Measurements from ENCODE around the gene BCKDHB.

The BCKDHB gene

DNA sequence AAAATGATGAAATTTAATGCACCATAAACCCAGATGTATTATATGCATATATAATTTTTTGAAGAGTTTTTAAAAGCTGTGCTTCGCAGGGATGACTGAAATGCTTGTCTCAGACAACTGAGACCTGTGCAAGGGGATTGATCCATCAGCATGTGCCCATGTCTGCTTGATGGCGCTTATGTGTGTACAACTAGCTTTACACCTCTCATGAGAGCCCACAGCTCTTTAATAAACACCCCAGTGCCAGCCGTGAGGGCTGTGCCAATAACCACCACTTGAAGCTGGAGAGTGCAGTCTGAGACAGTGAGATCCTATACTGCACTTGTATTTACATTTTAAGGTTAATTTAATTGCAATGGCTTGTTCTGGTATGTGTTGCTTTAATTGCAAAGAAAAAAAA is 225.5 kb downstream of the BCKDHB start:
- TF ChIP-seq REST (IDR thresholded peaks at IDR 0.05; ENCODE audit: low read depth) (no peak), EGR1 (IDR thresholded peaks at IDR 0.05) (no peak), TAF1 (IDR thresholded peaks at IDR 0.05; ENCODE audit: low read depth) (no peak), NFIC (IDR thresholded peaks at IDR 0.05) (no peak), ZBTB7A (IDR thresholded peaks at IDR 0.05; ENCODE audit: low read depth) (no peak), TCF12 (IDR thresholded peaks at IDR 0.05; ENCODE audit: low read depth) (no peak), YY1 (IDR thresholded peaks at IDR 0.05; ENCODE audit: low read depth) (no peak), FOXM1 (IDR thresholded peaks at IDR 0.05; ENCODE audit: borderline replicate concordance, low read depth) (no peak), CEBPB (IDR thresholded peaks at IDR 0.05) (no peak), RAD21 (IDR thresholded peaks at IDR 0.05; ENCODE audit: low read depth) (no peak), EP300 (IDR thresholded peaks at IDR 0.05; ENCODE audit: borderline replicate concordance) (no peak), CREB1 (IDR thresholded peaks at IDR 0.05; ENCODE audit: low read depth) (no peak), TEAD4 (IDR thresholded peaks at IDR 0.05) (no peak)
- TF ChIP-seq, protein P1, sequence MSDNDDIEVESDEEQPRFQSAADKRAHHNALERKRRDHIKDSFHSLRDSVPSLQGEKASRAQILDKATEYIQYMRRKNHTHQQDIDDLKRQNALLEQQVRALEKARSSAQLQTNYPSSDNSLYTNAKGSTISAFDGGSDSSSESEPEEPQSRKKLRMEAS (IDR thresholded peaks at IDR 0.05) = no peak
- TF ChIP-seq, protein P2, sequence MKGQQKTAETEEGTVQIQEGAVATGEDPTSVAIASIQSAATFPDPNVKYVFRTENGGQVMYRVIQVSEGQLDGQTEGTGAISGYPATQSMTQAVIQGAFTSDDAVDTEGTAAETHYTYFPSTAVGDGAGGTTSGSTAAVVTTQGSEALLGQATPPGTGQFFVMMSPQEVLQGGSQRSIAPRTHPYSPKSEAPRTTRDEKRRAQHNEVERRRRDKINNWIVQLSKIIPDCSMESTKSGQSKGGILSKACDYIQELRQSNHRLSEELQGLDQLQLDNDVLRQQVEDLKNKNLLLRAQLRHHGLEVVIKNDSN (IDR thresholded peaks at IDR 0.05) = no peak

DNA sequence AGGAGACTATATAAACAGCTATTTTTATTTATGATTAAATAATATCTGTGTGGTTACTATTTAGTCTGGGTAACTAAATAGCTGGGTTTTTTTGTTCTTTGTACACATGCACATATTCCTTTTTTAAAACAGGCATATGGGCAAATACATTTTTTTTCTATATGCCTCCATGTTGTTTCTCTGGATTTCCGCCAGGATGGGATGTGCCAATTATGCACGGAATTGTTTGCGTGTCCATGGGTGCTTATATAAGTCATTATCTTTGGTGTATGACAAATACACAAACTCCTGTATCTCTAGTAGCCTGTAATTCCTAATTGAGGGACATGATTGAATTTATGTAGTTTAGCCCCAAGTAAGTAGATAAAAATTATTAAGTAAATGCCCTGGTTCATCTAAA is 226.9 kb downstream of the BCKDHB start:
- TF ChIP-seq CREB1 (IDR thresholded peaks at IDR 0.05; ENCODE audit: low read depth) (no peak), CEBPB (IDR thresholded peaks at IDR 0.05) (no peak), ZBTB7A (IDR thresholded peaks at IDR 0.05; ENCODE audit: low read depth) (no peak), NFIC (IDR thresholded peaks at IDR 0.05) (no peak), TAF1 (IDR thresholded peaks at IDR 0.05; ENCODE audit: low read depth) (no peak), EGR1 (IDR thresholded peaks at IDR 0.05) (no peak)

DNA sequence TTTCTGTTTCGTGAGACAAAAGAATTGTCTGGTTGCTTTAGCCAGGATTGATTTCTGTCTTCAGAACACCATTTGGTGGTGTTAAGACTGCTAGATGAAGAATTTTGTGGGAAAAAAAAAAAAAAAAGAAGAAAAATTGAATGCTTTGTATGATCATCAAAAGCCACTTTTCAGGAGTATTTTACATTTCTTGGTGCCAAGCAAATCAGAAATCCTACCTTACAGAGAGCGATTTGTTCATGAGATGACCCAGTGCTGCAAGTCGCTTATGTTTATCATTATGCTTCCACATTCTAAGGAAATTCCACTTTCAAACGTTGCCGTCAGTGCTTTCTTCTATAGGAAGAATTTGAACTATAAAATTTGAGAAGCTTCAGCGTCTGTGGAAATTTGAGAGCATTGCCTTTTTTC is 228.7 kb downstream of the BCKDHB start:
- TF ChIP-seq CEBPB (IDR thresholded peaks at IDR 0.05) = no peak
- TF ChIP-seq TAF1 (IDR thresholded peaks at IDR 0.05; ENCODE audit: low read depth) = no peak
- TF ChIP-seq RAD21 (IDR thresholded peaks at IDR 0.05; ENCODE audit: low read depth) = no peak
- no peak for TF ChIP-seq CREB1 (IDR thresholded peaks at IDR 0.05; ENCODE audit: low read depth)
- TF ChIP-seq FOXM1 (IDR thresholded peaks at IDR 0.05; ENCODE audit: borderline replicate concordance, low read depth) = no peak
- TF ChIP-seq EGR1 (IDR thresholded peaks at IDR 0.05) = no peak
- TF ChIP-seq TCF12 (IDR thresholded peaks at IDR 0.05; ENCODE audit: low read depth) = no peak
- TF ChIP-seq, protein P1 (IDR thresholded peaks at IDR 0.05) = no peak
- no peak for TF ChIP-seq NFIC (IDR thresholded peaks at IDR 0.05)
- TF ChIP-seq REST (IDR thresholded peaks at IDR 0.05; ENCODE audit: low read depth) = no peak

DNA sequence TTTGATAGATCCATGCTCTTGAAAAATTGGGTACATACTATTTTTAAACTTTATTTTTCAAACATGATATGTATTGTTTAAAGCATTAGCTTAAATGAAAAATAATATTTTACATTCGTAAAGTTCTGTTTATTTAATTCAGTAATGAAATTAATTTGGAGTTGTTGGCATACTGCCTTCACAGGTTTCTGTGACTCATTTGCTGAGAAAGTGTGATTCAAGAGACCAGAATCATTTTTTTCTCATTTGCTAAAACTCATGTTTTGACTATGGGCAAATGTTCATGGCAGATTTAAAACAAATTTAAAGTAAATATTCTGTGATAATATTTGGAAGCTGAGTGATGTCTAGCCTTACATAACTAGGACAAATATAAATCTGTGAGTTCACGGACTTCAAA is 230.4 kb downstream of the BCKDHB start:
- no peak for TF ChIP-seq TEAD4 (IDR thresholded peaks at IDR 0.05)

GRCh38 chr6:80338201-80338836 is 231.8 kb downstream of the BCKDHB start:
- TF ChIP-seq EGR1 (IDR thresholded peaks at IDR 0.05) = no peak
- peak; percentile 59 for TF ChIP-seq RAD21 (IDR thresholded peaks at IDR 0.05; ENCODE audit: low read depth)

- TF ChIP-seq NFIC (IDR thresholded peaks at IDR 0.05) (no peak), REST (IDR thresholded peaks at IDR 0.05; ENCODE audit: low read depth) (no peak), TCF12 (IDR thresholded peaks at IDR 0.05; ENCODE audit: low read depth) (no peak), EGR1 (IDR thresholded peaks at IDR 0.05) (no peak), CREB1 (IDR thresholded peaks at IDR 0.05; ENCODE audit: low read depth) (no peak)
Measured at GRCh38 chr6:80339421-80339820, 232.9 kb downstream of the BCKDHB start.

All from Ishikawa (cell line).